Measurements from ENCODE around the gene BID. TPM values are rescaled to one million over a fixed set of nuclear protein-coding genes. Genes with fewer than 3 reads are reported as not detected.

Gene BID
- total RNA-seq (2022; extraction: Qiagen RNA extraction; ENCODE audit: low read depth), result 35.6 to 79.7 TPM (median 76.6 TPM) in 5 replicates

DNA sequence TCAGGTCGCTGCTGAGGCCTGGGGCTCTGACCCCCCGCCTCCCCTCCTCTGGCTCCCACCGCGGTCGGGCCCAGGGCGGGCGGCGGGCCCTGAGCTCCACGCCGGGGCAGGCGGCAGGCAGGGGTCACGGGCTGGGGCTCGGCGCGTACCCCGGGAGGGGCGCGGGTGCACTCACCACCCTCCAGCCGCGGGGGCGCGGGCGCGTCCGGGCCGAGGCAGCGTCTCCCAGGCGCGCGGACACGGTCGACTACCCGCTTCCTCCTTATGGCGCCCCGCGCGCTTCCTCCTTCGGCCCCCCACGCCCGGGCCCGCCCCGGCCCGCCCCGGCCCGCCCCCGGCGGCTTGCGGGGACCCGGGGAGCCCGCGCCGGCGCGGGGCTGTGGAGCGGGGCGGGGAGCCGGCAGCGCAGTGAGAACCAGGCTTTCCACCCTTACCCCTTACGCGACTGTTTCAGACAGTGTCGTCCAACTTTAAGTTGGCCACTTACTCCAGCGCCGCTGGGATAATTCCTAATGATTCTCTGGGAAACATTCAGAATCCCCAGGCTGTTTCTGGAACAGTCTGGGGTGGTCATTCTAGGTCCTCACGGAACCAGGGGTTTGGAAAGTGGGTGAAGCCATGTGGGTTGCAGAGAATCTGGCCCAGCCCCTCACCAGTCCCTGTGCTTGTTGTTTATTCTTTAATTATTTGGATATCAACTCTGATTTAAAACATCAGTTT lies at the start of gene BID:
Gene BID (minus strand): TSS at position 264 of the 720 bp plus-strand sequence. CDS start 24,353 bp downstream, outside the sequence.

Other genes with a start within 250 kb of the BID start
- gene SLC25A18, start 211.0 kb downstream of the BID start, total RNA-seq (2022; extraction: Qiagen RNA extraction; ENCODE audit: low read depth), result 0.09 to 0.31 TPM (median 0.13 TPM) in 5 replicates
- gene ATP6V1E1, start 145.7 kb downstream of the BID start, total RNA-seq (2022; extraction: Qiagen RNA extraction; ENCODE audit: low read depth), result 112 to 135 TPM (median 122 TPM) in 5 replicates
- 29.1 to 36.0 TPM (median 31.4 TPM) in 5 replicates for gene BCL2L13, start 135.7 kb downstream of the BID start, total RNA-seq (2022; extraction: Qiagen RNA extraction; ENCODE audit: low read depth)